SK-N-SH treated with all-trans-retinoic acid at 6 μM for 48 hours (cell line): ENCODE measurements around the gene ZFP62.

Experiments used
- ATAC-seq: fragments of 200-7000 bp; cut with Tn5 transposase; 3 replicates; pipeline ENCODE4 v1.9.1; 2020; ENCODE audit warnings: mild to moderate bottlenecking, moderate library complexity
- ARNTL ChIP-seq: fragments of 450-650 bp; formaldehyde crosslinking; IDR thresholded peaks from 2 replicates; pipeline ENCODE4 v1.5.0; 2020; ENCODE audit warnings: low read depth, mild to moderate bottlenecking, moderate library complexity, borderline replicate concordance
- CSDC2 ChIP-seq: fragments of 250-450 bp; sonication (Bioruptor Pico); IDR thresholded peaks from 2 replicates; pipeline ENCODE4 v1.5.0; 2020; ENCODE audit warnings: mild to moderate bottlenecking, moderate library complexity
- OSR1 ChIP-seq: fragments of 250-450 bp; sonication (Bioruptor Pico); IDR thresholded peaks from 2 replicates; pipeline ENCODE4 v1.8.0; 2022; ENCODE audit warnings: moderate library complexity, mild to moderate bottlenecking, inconsistent platforms
- PPARA ChIP-seq: fragments of 250-450 bp; sonication (Bioruptor Pico); IDR thresholded peaks from 2 replicates; pipeline ENCODE4 v1.5.0; 2020; ENCODE audit warnings: mild to moderate bottlenecking, borderline replicate concordance
- RARB ChIP-seq: fragments of 250-450 bp; sonication (Bioruptor Pico); IDR thresholded peaks from 2 replicates; pipeline ENCODE4 v1.8.0; 2021; ENCODE audit warnings: mild to moderate bottlenecking, moderate library complexity
- SNAI2 ChIP-seq: fragments of 250-450 bp; sonication (Bioruptor Pico); IDR thresholded peaks from 2 replicates; pipeline ENCODE4 v1.5.0; 2020; ENCODE audit warnings: mild to moderate bottlenecking, moderate library complexity
- TOX ChIP-seq: fragments of 250-450 bp; sonication (Bioruptor Pico); IDR thresholded peaks from 2 replicates; pipeline ENCODE4 v1.8.0; 2021; ENCODE audit warnings: mild to moderate bottlenecking, moderate library complexity, borderline replicate concordance
- ZC3H10 ChIP-seq: fragments of 250-450 bp; sonication (Bioruptor Pico); IDR thresholded peaks from 2 replicates; pipeline ENCODE4 v1.5.1; 2021; ENCODE audit warnings: mild to moderate bottlenecking, moderate library complexity
- ZFP3 ChIP-seq: fragments of 250-450 bp; sonication (Bioruptor Pico); IDR thresholded peaks from 2 replicates; pipeline ENCODE4 v1.5.0; 2020; ENCODE audit warnings: mild to moderate bottlenecking, moderate library complexity
- ZFP30 ChIP-seq: fragments of 450-650 bp; formaldehyde crosslinking; IDR thresholded peaks from 2 replicates; pipeline ENCODE4 v1.5.0; 2022; ENCODE audit warnings: mild to moderate bottlenecking, moderate library complexity
- ZNF565 ChIP-seq: fragments of 450-650 bp; formaldehyde crosslinking; conservative IDR thresholded peaks from 2 replicates; pipeline ENCODE4 v1.5.0; 2020; ENCODE audit warnings: low read depth, mild to moderate bottlenecking, moderate library complexity
- ZNF70 ChIP-seq: fragments of 450-650 bp; formaldehyde crosslinking; IDR thresholded peaks from 2 replicates; pipeline ENCODE4 v1.5.0; 2020; ENCODE audit warnings: mild to moderate bottlenecking, moderate library complexity
- ZNF8 ChIP-seq: fragments of 450-650 bp; formaldehyde crosslinking; IDR thresholded peaks from 2 replicates; pipeline ENCODE4 v1.5.0; 2020; ENCODE audit warnings: mild to moderate bottlenecking, moderate library complexity
- TF ChIP-seq, protein P1 (sequence below): fragments of 250-450 bp; sonication (Bioruptor Pico); IDR thresholded peaks from 2 replicates; pipeline ENCODE4 v1.5.1; 2020; ENCODE audit warnings: low read depth, mild to moderate bottlenecking, moderate library complexity
- TF ChIP-seq, protein P2 (sequence below): fragments of 250-450 bp; sonication (Bioruptor Pico); IDR thresholded peaks from 2 replicates; pipeline ENCODE4 v1.5.0; 2020; ENCODE audit warnings: mild to moderate bottlenecking, moderate library complexity
- TF ChIP-seq, protein P3 (sequence below): fragments of 250-450 bp; sonication (Bioruptor Pico); IDR thresholded peaks from 2 replicates; pipeline ENCODE4 v1.5.1; 2021; ENCODE audit warnings: mild to moderate bottlenecking, moderate library complexity

Gene ZFP62

DNA sequence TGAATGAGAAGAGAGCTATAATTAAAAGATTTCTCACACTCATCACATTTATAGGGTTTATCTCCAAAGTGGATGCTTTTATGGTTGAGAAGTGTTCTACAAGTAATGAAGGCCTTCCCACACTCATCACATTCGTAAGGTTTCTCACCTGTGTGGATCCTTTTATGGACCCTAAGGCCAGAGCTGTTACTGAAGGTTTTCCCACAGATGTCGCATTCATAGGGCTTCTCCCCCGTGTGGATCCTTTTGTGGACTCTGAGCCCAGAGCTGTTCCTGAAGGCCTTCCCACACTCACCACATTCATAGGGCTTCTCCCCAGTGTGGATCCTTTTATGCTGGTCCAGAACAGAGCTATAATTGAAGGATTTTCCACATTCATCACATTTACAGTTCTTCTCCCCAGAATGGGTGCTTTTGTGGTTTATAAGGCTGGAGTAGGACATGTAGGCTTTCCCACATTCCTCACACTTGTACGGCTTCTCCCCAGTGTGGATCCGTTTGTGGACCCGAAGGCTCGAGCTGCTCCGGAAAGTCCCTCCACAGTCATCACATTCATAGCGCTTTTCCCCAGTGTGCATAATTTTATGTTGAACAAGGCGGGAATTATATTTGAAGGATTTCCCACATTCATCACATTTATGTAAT, 10.5 kb downstream of the ZFP62 start:
- no peak for ATAC-seq
- TF ChIP-seq, protein P1, sequence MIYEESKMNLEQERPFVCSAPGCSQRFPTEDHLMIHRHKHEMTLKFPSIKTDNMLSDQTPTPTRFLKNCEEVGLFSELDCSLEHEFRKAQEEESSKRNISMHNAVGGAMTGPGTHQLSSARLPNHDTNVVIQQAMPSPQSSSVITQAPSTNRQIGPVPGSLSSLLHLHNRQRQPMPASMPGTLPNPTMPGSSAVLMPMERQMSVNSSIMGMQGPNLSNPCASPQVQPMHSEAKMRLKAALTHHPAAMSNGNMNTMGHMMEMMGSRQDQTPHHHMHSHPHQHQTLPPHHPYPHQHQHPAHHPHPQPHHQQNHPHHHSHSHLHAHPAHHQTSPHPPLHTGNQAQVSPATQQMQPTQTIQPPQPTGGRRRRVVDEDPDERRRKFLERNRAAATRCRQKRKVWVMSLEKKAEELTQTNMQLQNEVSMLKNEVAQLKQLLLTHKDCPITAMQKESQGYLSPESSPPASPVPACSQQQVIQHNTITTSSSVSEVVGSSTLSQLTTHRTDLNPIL (CRISPR knock-in tag): no peak
- TF ChIP-seq TOX (CRISPR knock-in tag) (no peak), ZNF8 (CRISPR knock-in tag) (no peak)

DNA sequence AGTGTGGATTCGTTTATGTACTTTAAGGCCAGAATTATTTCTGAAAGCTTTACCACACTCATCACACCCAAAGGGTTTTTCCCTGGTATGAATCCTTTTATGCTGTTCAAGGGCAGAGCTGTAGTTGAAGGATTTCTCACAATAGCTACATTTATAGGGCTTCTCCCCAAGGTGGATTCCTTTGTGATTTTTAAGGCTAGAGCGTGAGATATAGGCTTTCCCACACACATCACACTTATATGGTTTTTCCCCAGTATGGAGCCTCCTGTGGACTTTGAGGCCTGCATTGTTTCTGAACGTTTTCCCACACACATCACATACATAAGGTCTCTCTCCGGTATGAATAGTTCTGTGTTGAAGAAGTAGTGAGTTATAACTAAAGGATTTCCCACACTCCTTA, 11.2 kb downstream of the ZFP62 start:
- TF ChIP-seq PPARA: no peak
- TF ChIP-seq ZFP3 (CRISPR knock-in tag): no peak
- no peak for TF ChIP-seq CSDC2 (CRISPR knock-in tag)
- no peak for TF ChIP-seq ZC3H10 (CRISPR knock-in tag)
- TF ChIP-seq SNAI2 (CRISPR knock-in tag): no peak
- TF ChIP-seq, protein P2, sequence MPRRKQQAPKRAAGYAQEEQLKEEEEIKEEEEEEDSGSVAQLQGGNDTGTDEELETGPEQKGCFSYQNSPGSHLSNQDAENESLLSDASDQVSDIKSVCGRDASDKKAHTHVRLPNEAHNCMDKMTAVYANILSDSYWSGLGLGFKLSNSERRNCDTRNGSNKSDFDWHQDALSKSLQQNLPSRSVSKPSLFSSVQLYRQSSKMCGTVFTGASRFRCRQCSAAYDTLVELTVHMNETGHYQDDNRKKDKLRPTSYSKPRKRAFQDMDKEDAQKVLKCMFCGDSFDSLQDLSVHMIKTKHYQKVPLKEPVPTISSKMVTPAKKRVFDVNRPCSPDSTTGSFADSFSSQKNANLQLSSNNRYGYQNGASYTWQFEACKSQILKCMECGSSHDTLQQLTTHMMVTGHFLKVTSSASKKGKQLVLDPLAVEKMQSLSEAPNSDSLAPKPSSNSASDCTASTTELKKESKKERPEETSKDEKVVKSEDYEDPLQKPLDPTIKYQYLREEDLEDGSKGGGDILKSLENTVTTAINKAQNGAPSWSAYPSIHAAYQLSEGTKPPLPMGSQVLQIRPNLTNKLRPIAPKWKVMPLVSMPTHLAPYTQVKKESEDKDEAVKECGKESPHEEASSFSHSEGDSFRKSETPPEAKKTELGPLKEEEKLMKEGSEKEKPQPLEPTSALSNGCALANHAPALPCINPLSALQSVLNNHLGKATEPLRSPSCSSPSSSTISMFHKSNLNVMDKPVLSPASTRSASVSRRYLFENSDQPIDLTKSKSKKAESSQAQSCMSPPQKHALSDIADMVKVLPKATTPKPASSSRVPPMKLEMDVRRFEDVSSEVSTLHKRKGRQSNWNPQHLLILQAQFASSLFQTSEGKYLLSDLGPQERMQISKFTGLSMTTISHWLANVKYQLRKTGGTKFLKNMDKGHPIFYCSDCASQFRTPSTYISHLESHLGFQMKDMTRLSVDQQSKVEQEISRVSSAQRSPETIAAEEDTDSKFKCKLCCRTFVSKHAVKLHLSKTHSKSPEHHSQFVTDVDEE (CRISPR knock-in tag): no peak
- TF ChIP-seq, protein P1 (CRISPR knock-in tag): no peak
- TF ChIP-seq OSR1 (CRISPR knock-in tag): no peak
- TF ChIP-seq TOX (CRISPR knock-in tag): no peak
- TF ChIP-seq ZNF565 (CRISPR knock-in tag): no peak
- ATAC-seq: no peak

DNA sequence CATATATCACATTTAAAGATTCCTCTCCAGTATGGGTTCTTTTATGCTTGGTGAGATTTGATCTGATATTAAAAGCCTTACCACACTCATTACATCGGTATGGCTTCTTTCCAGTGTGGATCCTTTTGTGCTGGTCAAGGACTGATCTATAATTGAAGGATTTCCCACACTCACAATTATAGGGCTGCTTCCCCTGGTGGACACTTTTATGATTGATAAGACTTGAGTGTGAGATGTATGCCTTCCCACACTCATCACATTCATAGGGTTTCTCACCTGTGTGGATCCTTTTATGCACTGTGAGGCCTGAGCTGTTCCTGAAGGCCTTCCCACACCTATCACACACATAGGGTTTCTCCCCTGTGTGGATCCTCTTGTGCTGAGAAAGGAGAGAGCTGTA, 12.2 kb downstream of the ZFP62 start:
- ATAC-seq: no peak

DNA sequence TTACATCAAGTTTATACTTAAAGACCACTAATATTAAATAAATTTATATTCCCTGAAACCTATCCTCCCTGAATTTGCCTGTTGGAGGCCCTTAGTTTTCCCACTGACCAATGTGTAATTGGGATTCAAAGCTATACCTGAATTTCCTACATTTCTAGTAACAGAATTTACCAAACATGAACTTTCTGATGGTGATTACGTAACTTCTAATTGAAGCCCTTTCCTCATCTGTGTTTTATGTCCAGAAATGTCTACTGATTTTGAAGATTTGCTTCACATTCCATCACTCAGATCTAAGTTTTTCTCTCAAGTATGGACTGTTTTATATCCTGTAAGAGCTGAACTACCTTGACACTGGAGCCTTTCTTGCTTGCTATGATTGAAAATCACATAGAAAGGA, 12.8 kb downstream of the ZFP62 start:
- no peak for ATAC-seq
- TF ChIP-seq ZNF70: no peak
- no peak for TF ChIP-seq SNAI2 (CRISPR knock-in tag)
- TF ChIP-seq, protein P3, sequence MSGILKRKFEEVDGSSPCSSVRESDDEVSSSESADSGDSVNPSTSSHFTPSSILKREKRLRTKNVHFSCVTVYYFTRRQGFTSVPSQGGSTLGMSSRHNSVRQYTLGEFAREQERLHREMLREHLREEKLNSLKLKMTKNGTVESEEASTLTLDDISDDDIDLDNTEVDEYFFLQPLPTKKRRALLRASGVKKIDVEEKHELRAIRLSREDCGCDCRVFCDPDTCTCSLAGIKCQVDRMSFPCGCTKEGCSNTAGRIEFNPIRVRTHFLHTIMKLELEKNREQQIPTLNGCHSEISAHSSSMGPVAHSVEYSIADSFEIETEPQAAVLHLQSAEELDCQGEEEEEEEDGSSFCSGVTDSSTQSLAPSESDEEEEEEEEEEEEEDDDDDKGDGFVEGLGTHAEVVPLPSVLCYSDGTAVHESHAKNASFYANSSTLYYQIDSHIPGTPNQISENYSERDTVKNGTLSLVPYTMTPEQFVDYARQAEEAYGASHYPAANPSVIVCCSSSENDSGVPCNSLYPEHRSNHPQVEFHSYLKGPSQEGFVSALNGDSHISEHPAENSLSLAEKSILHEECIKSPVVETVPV: no peak
- TF ChIP-seq ZFP3 (CRISPR knock-in tag): no peak
- no peak for TF ChIP-seq ZFP30
- no peak for TF ChIP-seq ZNF565 (CRISPR knock-in tag)
- no peak for TF ChIP-seq RARB
- TF ChIP-seq, protein P2 (CRISPR knock-in tag): no peak

More for the DNA sequence above, 12.2 kb downstream of the ZFP62 start:
- TF ChIP-seq ZC3H10 (CRISPR knock-in tag) (no peak), PPARA (no peak), SNAI2 (CRISPR knock-in tag) (no peak), ARNTL (no peak), OSR1 (CRISPR knock-in tag) (no peak)
- TF ChIP-seq, protein P2 (CRISPR knock-in tag): no peak
- TF ChIP-seq, all 23 proteins: peak for 0
